Measurements from ENCODE around the gene ASB7.
A peak's percentile ranks its signal among the peaks of the same experiment; 100 is the strongest.

ASB7 gene

GRCh38 chr15:100598655-100599054 is 3.7 kb upstream of the ASB7 start:
- DNase-seq, result no peak

DNA sequence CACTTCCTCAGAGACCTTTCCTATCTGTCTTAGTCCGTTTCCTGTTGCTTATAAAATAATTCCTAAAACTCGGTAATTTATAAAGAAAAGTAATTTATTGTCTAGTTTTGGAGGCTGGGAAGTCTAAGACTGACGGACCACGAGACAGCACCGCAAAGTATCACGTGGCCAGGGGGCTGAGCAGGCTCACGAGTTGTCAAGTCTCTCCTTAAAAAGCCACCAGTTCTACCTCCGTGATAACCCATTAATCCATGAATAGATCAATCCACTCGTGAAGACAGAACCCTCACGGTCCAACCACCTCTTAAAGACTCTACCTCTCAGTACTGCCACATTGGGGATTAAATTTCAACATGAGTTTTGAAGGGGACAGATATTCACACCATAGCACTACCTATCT is 1.2 kb upstream of the ASB7 start:
- peak; percentile 20 for DNase-seq

GRCh38 chr15:100601617-100602063 is 749 bp upstream of the ASB7 start:
- no peak for DNase-seq

GRCh38 chr15:100602823-100603393 is 519 bp downstream of the ASB7 start:
- DNase-seq, result no peak

- no peak for DNase-seq
Measured at GRCh38 chr15:100612539-100612938, 10.2 kb downstream of the ASB7 start.

DNA sequence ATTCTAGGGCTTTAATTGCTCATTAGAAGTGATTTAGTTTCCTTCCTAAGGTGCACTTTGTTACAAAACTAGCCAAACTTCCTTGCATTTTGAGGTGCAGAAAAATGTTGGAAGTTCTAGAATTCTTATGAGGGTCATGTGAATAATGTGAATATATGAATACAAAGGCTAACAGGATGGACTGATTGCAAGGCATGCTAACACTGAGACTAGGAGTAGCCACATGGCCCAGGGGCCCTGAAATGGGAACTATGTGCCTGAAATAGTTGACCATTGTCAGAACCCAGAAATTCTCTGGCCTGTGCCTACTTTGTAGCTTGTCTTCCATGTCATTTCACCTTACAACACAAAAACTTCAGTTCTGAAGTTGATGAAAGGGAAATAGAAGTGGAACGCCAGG is 10.8 kb downstream of the ASB7 start:
- no peak for DNase-seq

DNA sequence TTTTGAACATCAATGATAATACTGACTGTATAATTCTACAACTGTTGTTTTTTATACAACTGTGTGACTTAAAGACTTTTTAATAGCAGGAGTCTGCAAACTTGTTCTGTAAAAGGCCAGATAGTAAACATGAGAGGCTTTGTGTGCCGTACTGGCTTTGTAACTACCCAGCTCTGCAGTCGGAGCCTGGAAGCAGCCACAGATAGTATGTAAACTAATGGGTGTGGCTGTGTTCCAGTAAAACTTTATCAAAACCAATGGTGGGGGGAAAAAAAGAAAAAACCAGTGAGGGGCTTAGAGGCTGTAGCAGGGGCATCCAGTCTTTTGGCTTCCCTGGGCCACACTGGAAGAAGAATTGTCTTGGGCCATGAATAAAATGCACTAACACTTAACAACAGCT is 11.9 kb downstream of the ASB7 start:
- DNase-seq, result no peak

- no peak for DNase-seq
Measured at GRCh38 chr15:100614918-100615317, 12.5 kb downstream of the ASB7 start.

DNA sequence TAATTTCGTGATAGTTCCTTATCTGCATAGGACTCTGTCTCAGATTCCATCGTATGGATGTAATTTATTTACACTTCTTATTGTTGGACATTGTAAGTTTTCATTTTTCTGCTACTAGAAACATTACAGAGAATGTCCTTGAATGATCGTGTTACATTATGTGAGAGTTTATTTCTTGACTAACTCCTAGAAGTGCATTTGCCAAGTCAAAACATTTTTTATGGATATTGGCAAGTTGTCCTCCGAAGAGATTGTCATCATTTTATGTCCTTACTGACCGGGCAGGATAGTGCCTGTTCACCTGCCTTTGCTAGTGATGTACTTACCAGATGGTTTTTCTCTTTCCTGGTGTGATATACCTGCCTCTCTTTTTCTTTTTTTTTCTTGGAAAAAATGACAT is 13.4 kb downstream of the ASB7 start:
- no peak for DNase-seq

GRCh38 chr15:100616700-100617099 is 14.3 kb downstream of the ASB7 start:
- DNase-seq, result no peak

- no peak for DNase-seq
Measured at GRCh38 chr15:100623301-100623700, 20.9 kb downstream of the ASB7 start.

DNA sequence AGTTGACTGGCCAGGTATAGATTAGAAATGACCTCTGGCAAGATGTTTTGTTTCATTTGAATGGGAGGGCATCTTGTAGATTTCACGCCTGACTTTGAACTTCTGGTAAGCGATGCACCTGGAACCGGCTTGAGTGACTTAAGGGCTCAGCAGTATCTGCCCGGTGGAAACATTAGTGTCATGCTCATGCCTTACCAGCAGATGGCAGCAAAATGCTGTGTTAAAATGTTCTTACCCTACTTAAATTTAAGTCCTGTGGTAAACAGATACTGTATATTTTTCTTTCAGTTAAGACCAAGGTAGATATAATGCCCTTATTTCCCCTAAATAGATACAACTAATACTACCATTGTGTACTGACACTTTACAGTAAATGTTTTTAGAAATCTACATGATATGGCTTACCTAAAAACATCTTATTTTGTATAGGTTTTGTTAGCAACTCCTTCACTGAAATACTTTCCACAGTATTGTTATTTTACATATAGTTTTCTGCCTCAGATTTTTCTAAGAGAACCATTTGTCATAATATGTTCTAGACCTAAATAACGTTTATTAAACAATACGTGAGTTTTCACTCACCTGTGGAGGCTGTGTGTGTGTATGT is 25.5 kb downstream of the ASB7 start:
- peak; percentile 76 for DNase-seq

GRCh38 chr15:100628746-100629145 is 26.4 kb downstream of the ASB7 start:
- DNase-seq, result no peak

DNA sequence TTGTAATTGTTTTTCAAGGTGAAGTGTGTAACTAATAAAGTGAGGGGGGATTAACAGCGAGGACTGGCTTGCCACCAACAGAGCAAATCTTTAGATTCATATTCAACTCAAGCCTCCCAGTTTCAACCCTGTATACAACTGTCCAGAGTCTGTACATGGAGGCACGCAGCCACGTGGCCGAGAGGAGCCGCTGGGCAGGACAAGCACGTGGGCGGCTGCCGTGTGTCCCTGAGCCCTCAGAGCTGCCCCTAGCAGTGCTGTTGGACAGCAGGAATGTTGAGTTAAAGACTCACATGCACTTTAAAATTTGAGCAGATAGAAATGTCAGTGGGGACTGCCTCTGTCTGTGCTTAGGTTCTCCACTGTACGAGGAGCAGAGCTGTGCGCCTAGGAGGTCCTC is 29.4 kb downstream of the ASB7 start:
- DNase-seq, result no peak

DNA sequence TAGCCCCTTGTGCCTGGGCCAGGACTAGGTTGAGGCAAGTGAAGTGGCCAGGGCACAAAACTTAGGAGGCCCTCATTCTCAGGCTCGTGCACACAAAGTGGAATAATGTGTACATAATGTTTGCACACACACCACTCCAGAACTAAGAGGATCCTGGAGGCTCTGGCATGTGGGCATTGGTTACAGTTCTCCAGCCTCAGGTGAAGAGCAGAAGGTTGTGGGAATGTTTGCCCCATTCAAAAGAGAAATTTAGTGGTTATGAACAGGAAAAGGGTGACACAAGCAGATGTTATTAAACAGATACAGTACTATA is 31.3 kb downstream of the ASB7 start:
- no peak for DNase-seq

DNA sequence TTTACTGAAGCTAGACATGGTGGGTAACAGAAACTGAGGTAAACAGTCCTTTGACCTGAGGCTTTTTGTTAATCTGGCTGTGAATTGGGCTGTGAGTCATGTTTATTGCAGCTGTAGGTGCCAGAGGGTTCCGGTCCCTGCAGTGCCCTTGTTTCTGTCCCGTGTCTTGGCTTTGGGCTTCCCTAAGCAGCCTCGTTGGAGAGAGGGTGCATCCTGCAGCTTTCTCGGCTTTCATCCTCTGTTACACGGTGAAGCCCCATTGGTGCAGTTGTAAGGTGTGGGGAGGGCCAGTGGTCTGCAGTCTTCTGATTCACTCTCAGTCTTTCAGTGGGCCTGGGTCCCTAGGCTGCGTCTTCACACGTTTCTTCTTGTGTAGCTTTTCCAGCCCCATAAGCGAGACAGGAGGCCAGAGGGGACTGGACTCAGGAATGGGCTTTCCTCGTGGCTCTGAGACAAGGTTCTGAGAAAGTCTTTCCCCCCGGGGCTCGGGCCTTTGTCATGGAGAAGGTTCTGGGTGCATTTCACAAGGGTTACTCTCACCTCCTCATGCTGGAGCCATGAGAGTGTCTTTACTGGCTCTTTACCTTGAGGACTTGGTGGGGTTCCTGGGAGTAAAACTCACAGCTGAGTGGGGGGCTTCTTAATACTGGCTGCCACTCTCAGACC is 33.1 kb downstream of the ASB7 start:
- DNase-seq, result no peak

- no peak for DNase-seq
Measured at GRCh38 chr15:100638177-100638730, 35.9 kb downstream of the ASB7 start.

DNA sequence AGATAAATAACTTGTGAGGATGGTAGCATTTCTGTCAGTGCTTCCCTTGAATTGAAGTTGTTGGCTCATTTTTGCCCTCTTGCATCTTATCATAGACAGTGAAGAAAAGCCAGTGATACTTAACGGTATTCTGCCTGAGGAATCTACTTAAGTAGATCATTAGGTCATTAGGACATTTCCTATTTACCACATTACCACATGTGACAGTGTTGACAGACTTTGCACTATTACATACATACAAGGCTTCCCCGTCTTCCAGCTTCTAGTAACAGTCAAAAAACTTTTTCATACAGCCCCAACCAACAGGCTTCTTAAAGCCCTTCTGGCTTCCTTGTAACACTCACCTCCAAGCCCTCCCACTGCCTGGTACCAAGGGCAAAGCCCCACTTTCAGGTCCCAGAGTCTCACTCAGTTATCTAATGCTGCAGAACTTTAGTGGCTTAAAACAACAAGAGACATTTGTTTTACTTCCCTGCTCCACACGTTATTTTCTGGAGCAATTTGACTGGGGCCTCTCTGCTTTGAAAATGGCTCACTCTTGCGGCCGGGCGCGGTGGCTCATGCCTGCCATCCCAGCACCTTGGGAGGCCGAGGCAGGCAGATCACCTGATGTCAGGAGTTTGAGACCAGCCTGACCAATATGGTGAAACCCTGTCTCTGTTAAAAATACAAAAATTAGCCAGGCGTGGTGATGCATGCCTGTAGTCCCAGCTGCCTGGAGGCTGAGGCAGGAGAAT is 40.0 kb downstream of the ASB7 start:
- DNase-seq, result no peak

DNA sequence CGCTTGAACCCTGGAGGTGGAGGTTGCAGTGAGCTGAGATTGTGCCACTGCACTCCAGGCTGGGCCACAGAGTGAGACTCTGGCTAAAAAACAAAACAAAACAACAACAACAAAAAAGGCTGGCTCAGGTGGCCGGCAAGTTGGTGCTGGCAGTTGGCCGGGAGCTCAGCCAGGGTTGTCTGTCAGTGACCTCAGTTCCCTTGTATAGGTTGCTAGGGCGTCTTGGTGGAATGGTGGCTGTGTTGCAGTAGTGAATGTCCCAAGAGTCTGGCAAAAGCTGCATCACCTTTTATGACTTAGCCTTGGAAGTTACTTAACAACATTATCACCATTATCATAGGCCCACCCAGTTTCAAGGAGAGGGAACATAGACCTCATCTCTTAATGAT is 40.6 kb downstream of the ASB7 start:
- no peak for DNase-seq

GRCh38 chr15:100645671-100646070 is 43.3 kb downstream of the ASB7 start:
- DNase-seq, result no peak

DNA sequence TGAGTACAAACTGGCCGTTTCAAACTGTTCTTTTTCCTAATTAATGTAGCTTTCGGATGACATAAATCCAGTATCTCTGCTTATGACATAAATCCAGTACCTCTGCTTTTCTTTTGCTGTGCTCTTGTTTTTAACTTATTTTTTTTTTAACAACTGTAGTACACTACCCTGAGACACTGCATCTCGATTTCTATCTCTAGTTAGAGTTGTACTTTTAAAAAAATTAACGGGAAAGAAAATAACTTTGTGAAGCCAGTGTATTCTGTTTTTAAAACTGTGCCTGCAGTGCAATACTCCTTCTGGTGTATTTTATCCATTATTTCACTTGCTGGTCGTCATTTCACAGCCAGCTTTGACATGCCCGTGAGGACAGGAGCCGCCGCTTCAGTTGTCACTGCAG is 46.6 kb downstream of the ASB7 start:
- no peak for DNase-seq

GRCh38 chr15:100650685-100651084 is 48.3 kb downstream of the ASB7 start:
- peak; percentile 3 for DNase-seq

DNA sequence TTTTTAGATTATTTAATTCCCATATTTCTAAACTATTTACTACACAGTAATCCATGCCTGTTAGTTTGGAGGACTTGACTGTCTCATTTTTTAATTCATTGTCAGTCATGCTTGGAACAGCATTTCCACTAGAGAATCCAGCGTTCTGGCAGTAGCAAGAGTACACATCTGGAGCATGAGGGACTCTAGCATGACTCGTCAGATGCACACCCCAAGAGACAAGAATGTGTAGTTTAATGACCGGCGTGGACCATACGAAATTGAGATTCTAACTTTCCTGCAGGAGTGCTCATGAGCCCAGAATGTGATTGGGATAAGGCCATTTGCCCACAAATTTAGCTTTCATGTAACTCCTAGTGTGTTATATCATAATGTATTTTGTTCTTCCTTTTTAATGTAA is 48.9 kb downstream of the ASB7 start:
- no peak for DNase-seq

DNA sequence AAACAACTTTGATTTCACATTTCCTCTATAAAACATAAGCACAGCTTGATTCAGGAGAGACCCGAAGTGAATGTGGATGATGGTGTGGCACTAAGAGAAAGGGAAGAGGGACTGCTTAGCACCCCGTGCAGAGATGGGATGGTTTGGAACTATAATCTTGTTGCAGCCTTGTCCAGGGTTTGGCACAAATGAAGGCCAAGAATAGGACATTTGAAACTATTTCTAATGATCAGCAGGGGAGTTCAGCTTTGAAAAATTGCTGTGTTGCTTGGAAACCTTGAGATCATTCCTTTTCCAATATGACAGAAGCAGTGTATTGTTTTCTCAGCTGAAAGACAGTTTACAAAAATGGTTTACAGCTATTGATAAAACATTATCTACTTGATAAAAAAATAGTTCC is 49.7 kb downstream of the ASB7 start:
- no peak for DNase-seq
